Stomach (tissue), 9 donors: ENCODE results near the gene TPCN2. TPM values are rescaled to one million over a fixed set of nuclear protein-coding genes. Genes with fewer than 3 reads are reported as not detected.

Experiments used
- DNase-seq, 2 donors: peaks; one replicate each; pipeline versions ENCODE4 v3.0.0 to v3.0.0-alpha.2; 2013 to 2019
- H3K27ac ChIP-seq, 5 donors: fragments of 200-600 bp in 4 of 5; sonication (generic) in 4 of 5; one replicate each; pipeline ENCODE4 v1.5.1; 2013 to 2019; ENCODE audit warnings: mild to moderate bottlenecking in 1 of 5, moderate library complexity in 1 of 5
- H3K27me3 ChIP-seq, 3 donors: fragments of 200-600 bp; sonication (generic); one replicate each; pipeline ENCODE4 v1.5.1; 2017 to 2019; ENCODE audit warnings: mixed run types in 1 of 3
- H3K36me3 ChIP-seq, 4 donors: fragments of 200-600 bp; sonication (generic); 1 replicate in 3 of 4; 2 replicates in 1 of 4; pipeline ENCODE4 v1.5.1; 2016 to 2019
- H3K4me1 ChIP-seq, 4 donors: fragments of 200-600 bp; sonication (generic); one replicate each; pipeline ENCODE4 v1.5.1; 2016 to 2019
- H3K4me3 ChIP-seq, 4 donors: fragments of 200-600 bp; sonication (generic) in 3 of 4; one replicate each; pipeline ENCODE4 v1.5.1; 2016 to 2019; ENCODE audit warnings: mild to moderate bottlenecking in 1 of 4
- H3K9me3 ChIP-seq, 4 donors: fragments of 200-600 bp; sonication (generic); one replicate each; pipeline ENCODE4 v1.5.1; 2016 to 2019
- EP300 ChIP-seq: sonication (generic); formaldehyde crosslinking; IDR thresholded peaks from one replicate; pipeline ENCODE4 v1.6.1; 2017; ENCODE audit warnings: antibody characterized with exemption
- POLR2A ChIP-seq, 4 donors: fragments of 450-650 bp; IDR thresholded peaks; one replicate each; pipeline ENCODE4 v1.6.1; 2016; ENCODE audit warnings: antibody characterized with exemption in 4 of 4, control low read depth in 2 of 4, mild to moderate bottlenecking in 1 of 4, moderate library complexity in 1 of 4
- POLR2AphosphoS5 ChIP-seq, 3 donors: sonication (generic); formaldehyde crosslinking; IDR thresholded peaks; one replicate each; pipeline ENCODE4 v1.6.1; 2016; ENCODE audit warnings: antibody characterized with exemption in 3 of 3
- WGBS, 5 donors: extraction: QIAGEN DNeasy Blood & Tissue Kit in 3 of 5; methylation state at CpG; one replicate each; pipeline versions ENCODE4 v1.1.5 to v1.1.7; 2013 to 2018; 5-methylcytosine and 5-hydroxymethylcytosine counted together
- intact Hi-C: fragments of 100-400 bp; cut with DNase I; formaldehyde crosslinking; loops from one replicate; pipeline ENCODE4 v1.15.1; 2023; ENCODE audit warnings: low total_unique reads
- polyA plus RNA-seq, 3 donors: library from polyadenylated mRNA; stranded (reverse); fragments of 200-250 nt; gene quantifications; one replicate each; pipeline ENCODE4 v1.2.3, GENCODE V29; 2013
- total RNA-seq, 5 donors: library from RNA; depleted of rRNA; stranded (reverse); fragments of >200 nt; gene quantifications; one replicate each; pipeline versions ENCODE4 v1.1.0 to v1.2.3, GENCODE V29; 2014 to 2016
- TF ChIP-seq, protein P1 (sequence below), 7 experiments: fragments of 450-650 bp in 4 of 7; fragments of 200-600 bp in 3 of 7; sonication (generic) in 3 of 7; IDR thresholded peaks; one replicate each; pipeline ENCODE4 v1.5.1; 2016 to 2019; ENCODE audit warnings: antibody characterized with exemption in 7 of 7, control low read depth in 2 of 7, mild to moderate bottlenecking in 1 of 7
- donor health status: healthy with polysubstance abuse.
- donor health status: Bipolar disorder and iron deficiency.
- donor health status: healthy.

The TPCN2 gene
- total and polyA plus RNA-seq, 8 donors = 6.4 to 66.1 (median 27.2) TPM

DNA sequence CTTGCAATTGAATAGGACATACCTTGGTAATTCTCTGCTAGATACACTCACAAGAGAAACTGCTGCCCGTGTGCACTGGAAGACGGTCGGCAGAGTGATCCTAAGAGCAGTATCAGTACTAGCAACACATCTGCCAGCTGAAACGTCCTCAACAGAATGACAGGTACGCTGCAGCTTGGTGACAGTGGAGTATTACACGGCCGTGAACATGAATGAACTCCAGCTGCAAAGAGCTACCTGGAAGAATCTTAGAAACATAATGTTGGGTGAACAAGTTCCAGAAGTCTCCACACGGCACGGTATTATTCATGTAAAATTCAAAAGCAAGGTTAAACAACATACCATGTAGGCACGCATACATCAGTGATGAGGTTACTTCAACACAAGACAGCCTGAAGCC lies 44.4 kb downstream of the TPCN2 start:
- no peak for TF ChIP-seq POLR2A (IDR thresholded peaks at IDR 0.05)
- TF ChIP-seq, protein P1, sequence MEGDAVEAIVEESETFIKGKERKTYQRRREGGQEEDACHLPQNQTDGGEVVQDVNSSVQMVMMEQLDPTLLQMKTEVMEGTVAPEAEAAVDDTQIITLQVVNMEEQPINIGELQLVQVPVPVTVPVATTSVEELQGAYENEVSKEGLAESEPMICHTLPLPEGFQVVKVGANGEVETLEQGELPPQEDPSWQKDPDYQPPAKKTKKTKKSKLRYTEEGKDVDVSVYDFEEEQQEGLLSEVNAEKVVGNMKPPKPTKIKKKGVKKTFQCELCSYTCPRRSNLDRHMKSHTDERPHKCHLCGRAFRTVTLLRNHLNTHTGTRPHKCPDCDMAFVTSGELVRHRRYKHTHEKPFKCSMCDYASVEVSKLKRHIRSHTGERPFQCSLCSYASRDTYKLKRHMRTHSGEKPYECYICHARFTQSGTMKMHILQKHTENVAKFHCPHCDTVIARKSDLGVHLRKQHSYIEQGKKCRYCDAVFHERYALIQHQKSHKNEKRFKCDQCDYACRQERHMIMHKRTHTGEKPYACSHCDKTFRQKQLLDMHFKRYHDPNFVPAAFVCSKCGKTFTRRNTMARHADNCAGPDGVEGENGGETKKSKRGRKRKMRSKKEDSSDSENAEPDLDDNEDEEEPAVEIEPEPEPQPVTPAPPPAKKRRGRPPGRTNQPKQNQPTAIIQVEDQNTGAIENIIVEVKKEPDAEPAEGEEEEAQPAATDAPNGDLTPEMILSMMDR (IDR thresholded peaks at IDR 0.05) = no peak
- TF ChIP-seq EP300 = no peak
- TF ChIP-seq POLR2AphosphoS5 (IDR thresholded peaks at IDR 0.05) = no peak
- 82 to 91% (median 88%) methylated on average over 10 of the region's 10 CpGs for WGBS, 5 donors
- Histone ChIP-seq H3K36me3 (peaks cover 0 to 49% (median 45%) of the 10 kb centered on the region in 4 donors), H3K27ac (no peak overlapping the region), H3K27me3 (no peaks in the 10 kb centered on the region), H3K4me3 (no peak overlapping the region), H3K4me1 (peaks cover 9 to 25% (median 16%) of the 10 kb centered on the region in 4 donors), H3K9me3 (no peaks in the 10 kb centered on the region)
- intact Hi-C loops = no loop called here
- DNase-seq = no peak

DNA sequence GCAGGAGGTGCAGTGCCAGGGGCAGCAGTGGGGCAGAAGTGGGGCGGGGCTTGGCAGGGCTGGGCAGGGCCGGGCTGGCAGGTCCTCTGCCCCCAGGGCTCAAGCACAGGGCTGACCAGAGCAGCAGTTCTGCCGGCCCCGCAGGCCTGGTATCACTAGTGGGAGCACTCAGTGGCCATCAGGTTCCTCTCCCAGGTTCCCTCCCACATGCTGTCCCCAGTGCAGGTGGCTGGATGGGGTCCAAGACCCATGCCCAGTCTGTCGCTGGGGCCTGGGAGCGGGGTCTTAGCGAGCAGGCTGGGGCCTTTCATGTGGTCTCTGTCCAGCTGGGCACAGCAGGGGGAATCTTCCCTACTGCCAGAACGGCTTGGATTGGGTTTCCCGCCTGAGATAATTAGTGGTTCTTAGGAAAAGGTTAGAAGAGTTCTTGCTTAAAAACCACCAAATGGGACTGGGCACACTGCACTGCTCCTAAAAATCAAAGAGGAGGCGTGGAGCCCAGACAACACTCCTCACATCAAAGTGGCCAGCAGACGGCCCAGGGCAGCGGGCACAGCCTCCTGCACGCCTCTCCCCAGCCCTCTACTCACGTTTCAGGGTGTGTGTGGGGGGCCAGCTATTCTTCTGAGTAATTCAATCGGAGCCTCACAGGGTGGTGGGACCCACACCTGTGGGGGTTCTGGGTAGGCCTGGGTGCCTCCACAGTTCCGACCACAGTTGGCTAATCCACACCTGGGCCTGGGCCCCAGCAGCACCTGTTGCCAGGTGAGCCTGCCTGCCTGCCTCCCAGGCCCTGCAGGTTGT lies 45.6 kb downstream of the TPCN2 start:
- DNase-seq = no peak
- TF ChIP-seq, protein P1 (IDR thresholded peaks at IDR 0.05) = no peak
- no peak for TF ChIP-seq EP300
- TF ChIP-seq POLR2A (IDR thresholded peaks at IDR 0.05) = no peak
- TF ChIP-seq POLR2AphosphoS5 (IDR thresholded peaks at IDR 0.05) = no peak
- Histone ChIP-seq H3K9me3 (no peaks in the 10 kb centered on the region), H3K4me3 (no peak overlapping the region), H3K4me1 (peaks cover 0 to 13% (median 8%) of the 10 kb centered on the region in 4 donors), H3K27ac (no peak overlapping the region), H3K36me3 (peaks cover 0 to 44% (median 39%) of the 10 kb centered on the region in 4 donors), H3K27me3 (peaks cover 0 to under 1% (median 0%) of the 10 kb centered on the region in 3 donors)
- intact Hi-C loops = no loop called here
- WGBS, 5 donors = 44 to 57% (median 51%) methylated on average over 15 to 16 of the region's 16 CpGs

DNA sequence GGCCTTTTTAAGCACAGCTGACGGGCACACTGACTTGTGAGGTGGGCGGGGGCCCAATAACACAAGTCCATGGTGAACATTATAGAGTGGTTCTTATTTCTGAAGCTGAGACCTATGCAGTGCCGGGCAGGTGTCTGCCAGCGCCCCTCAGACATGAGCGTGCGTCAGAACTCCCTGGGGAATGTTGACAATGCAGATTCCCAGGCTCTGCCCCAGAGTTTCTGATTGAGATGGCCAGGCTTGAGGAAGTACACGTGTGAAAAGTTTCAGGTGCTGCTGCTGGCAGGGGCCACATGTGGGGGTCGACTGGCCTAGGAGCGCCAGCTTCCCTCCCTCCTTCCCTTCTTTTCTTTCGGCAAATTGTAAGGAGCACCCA lies 46.2 kb downstream of the TPCN2 start:
- no peaks in the 10 kb centered on the region for H3K9me3 ChIP-seq
- WGBS, 5 donors = 68 to 85% (median 75%) methylated on average over 8 to 10 of the region's 10 CpGs
- TF ChIP-seq POLR2AphosphoS5 (IDR thresholded peaks at IDR 0.05) (no peak), POLR2A (IDR thresholded peaks at IDR 0.05) (no peak), EP300 (no peak)
- TF ChIP-seq, protein P1 (IDR thresholded peaks at IDR 0.05) = no peak
- no peak for DNase-seq
- intact Hi-C loops = no loop called here
- peaks cover 0 to 11% (median 6%) of the 10 kb centered on the region in 4 donors for H3K4me1 ChIP-seq
- H3K4me3 ChIP-seq = no peak overlapping the region
- no peak overlapping the region for H3K27ac ChIP-seq
- H3K27me3 ChIP-seq = peaks cover 0 to 7% (median 0%) of the 10 kb centered on the region in 3 donors
- peaks cover 0 to 40% (median 33%) of the 10 kb centered on the region in 4 donors for H3K36me3 ChIP-seq

DNA sequence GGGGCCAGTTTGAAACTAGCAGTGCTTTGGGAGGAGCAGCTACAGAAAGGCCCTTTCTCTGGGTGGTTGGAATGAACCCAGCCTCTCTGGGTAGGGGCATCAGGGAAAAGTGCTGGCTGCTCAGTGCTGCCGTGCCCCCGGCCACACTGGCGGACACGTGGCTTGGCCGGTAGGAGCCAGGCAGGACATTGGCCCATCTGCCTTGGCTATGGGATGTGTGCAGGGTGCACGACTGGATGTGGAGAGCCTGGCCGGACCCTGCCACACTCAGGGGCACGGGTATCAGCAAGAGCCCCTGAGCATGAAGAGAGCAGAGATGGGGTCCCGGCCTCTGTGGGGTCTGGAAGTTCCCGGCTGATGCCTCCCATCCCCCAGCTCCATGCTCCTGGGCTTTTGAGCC lies 46.6 kb downstream of the TPCN2 start:
- TF ChIP-seq POLR2A (IDR thresholded peaks at IDR 0.05) (no peak), EP300 (no peak), POLR2AphosphoS5 (IDR thresholded peaks at IDR 0.05) (no peak)
- TF ChIP-seq, protein P1 (IDR thresholded peaks at IDR 0.05) = no peak
- peaks cover 0 to 11% (median 6%) of the 10 kb centered on the region in 4 donors for H3K4me1 ChIP-seq
- WGBS, 5 donors = 46 to 86% (median 80%) methylated on average over 8 to 10 of the region's 10 CpGs
- no peak for DNase-seq
- no peak overlapping the region for H3K4me3 ChIP-seq
- no peak overlapping the region for H3K27ac ChIP-seq
- H3K27me3 ChIP-seq = peaks cover 0 to 11% (median 0%) of the 10 kb centered on the region in 3 donors
- H3K36me3 ChIP-seq = peaks cover 0 to 36% (median 29%) of the 10 kb centered on the region in 4 donors
- no peaks in the 10 kb centered on the region for H3K9me3 ChIP-seq
- intact Hi-C loops = no loop called here
